GM21529 (cell line): ENCODE data around the gene FGF18.

Source experiments
- ATAC-seq: cut with Tn5 transposase; IDR thresholded peaks from one replicate; pipeline ENCODE4 v1.9.1; 2021; ENCODE audit not compliant: unreplicated experiment

The FGF18 gene

DNA sequence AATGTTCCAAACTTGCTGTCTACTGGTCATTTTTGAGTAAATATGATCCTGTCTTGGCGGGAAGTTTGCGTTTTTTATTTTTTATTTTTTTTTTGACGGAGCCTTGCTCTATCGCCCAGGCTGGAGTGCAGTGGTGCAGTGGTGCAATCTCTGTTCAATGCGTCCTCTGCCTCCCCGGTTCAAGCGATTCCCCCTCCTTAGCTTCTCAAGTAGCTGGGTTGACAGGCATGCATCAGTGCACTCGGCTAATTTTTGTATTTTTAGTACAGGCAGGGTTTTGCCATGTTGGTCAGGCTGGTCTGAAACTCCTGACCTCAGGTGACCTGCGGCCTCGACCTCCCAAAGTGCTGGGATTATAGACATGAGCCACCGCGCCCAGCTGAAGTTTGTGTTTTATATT lies 45.4 kb downstream of the FGF18 start:
- ATAC-seq, result no peak

GRCh38 chr5:171467107-171467506 lies 47.7 kb downstream of the FGF18 start:
- no peak for ATAC-seq

DNA sequence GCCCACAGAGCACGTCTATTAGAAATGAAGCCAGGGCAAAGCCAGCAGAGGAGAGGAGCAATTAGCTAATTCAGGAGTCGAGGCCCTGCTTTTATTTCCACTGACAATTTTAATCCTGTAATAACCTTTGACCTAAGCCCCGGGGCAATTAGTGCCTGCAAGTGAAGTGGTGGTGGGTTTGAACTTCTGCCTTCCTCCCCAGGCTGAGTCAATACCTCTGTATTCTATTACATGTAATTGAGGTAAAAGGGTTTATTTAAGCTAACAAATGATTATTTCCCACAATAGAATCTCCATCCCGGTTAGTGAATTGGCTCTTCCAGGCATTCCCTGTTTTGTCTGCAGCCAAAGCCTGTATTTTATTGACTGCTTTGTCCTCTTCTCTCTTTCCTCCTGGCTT lies 49.9 kb downstream of the FGF18 start:
- ATAC-seq, result no peak

- ATAC-seq, result no peak
Observed at GRCh38 chr5:171470420-171470819, 51.0 kb downstream of the FGF18 start.

GRCh38 chr5:171474230-171474813 lies 54.9 kb downstream of the FGF18 start:
- ATAC-seq, result no peak

- ATAC-seq, result no peak
Observed at GRCh38 chr5:171475596-171475995, 56.1 kb downstream of the FGF18 start.

DNA sequence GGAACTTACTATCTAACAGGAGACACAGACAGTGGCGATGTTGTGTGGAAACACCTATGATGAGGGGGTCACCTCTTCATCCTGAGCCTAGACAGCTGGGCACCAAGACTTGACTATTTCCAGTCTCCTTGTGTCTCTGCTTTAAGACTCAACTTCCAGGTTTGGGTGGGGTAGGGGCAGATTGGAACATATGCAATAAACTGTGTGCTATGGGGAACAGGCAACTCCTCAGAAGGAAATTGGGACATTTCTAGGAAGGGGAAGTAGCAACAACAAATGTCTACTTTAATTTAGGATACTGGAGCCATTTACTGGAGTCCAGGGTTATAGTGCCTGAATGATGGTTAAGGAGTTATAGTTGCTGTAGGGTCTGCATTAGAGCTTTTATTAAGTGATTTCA lies 57.3 kb downstream of the FGF18 start:
- no peak for ATAC-seq

DNA sequence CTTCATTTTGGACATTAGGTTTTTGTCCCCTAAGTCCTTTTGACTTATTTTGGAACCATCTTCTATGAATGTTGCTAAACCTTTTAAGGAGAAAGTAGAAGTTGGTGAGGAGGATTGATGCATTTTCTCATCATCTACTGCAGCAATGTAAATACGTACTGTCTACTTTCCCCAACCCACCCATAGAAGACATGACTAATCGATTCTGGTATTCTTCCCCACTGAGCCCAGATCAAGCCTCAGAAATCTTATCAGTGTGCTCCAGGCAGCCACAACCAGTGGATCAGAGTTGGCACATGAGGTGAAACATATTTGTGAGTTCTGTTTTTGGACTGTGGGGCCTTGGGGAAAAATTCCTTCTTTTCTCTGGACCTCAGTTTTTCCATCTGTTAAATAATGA lies 57.7 kb downstream of the FGF18 start:
- ATAC-seq, result no peak

DNA sequence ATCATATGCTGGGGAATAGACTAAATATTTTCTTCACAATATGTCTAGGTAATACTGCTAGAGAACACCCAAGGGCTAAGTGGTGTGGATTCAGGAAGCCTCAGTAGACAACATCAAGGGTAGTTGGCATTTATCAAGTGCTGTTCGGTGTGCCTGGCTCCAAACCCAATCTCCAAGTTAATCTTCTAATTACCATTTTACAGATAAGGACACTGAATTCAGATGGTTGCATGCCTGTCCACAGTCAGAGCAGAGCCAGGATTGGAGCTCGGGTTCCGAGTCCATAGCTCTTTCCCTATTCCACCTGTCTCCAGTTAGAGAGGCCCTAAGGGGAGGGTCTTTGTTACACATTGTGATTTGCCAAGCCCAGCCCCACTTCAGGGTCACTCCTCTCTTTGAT lies 58.2 kb downstream of the FGF18 start:
- ATAC-seq, result no peak

DNA sequence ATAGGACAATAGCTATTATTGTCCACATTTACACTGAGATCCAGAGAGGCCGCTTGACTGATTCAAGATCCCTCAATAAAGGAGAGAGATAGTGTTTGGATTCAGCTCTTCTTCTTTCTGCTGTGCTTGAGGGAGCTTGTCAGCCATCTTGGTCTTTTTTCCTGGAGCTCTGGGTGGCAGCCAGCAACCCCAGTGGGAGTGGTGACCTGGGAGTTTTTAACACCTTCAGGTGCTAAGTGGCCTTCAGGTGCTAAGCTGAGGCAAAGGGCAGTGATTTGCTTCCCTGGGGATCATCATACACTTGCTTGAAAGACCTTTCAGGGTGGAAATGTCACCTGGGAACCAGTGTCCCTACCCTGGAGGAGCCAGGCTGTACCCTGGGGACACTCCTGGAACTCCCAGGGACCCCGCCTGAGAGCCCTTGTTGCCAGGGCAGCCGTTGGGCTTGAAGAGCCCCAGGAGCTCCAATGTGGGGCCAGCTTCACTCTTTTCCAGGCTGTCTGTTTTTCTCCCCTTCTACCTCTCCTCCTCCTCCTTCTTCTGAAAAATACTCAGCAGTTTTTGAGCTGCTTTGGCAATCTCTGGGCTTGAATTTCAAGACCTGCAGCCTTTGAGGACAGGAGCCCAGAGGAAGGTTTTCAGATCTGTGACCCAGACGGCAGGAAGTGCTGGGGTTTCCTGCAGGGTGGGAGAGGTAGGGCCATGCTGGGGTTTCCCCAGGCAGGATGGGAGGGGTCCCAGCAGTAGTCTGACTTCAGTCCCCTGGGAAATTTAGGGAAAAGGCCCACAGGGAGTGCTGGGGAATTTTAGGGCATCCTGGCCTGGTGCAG lies 59.7 kb downstream of the FGF18 start:
- no peak for ATAC-seq

- ATAC-seq, result no peak
Observed at GRCh38 chr5:171479776-171480125, 60.3 kb downstream of the FGF18 start.

DNA sequence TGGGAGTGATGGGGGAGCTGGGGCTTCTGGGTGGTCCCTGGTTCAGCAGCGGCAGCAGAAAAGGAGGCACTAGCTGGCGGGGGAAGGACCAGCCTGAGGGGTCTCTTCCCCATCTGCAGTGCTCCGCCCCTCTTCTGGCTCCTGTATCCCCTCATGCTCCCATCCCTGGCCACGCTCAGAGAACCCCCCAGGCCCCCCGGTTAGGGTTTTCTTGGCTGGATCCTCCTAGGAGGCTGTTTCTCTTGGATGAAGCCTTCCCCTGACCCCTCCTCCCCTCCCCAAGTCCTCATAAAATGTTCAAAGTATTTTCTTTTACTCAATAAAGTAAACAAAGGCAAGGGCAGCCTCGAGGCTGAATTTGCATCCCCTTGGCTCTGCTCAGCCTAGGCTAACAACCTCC lies 60.8 kb downstream of the FGF18 start:
- ATAC-seq, result no peak

GRCh38 chr5:171481571-171482433 lies 62.4 kb downstream of the FGF18 start:
- ATAC-seq, result no peak

- no peak for ATAC-seq
Observed at GRCh38 chr5:171482434-171482730, 62.9 kb downstream of the FGF18 start.

DNA sequence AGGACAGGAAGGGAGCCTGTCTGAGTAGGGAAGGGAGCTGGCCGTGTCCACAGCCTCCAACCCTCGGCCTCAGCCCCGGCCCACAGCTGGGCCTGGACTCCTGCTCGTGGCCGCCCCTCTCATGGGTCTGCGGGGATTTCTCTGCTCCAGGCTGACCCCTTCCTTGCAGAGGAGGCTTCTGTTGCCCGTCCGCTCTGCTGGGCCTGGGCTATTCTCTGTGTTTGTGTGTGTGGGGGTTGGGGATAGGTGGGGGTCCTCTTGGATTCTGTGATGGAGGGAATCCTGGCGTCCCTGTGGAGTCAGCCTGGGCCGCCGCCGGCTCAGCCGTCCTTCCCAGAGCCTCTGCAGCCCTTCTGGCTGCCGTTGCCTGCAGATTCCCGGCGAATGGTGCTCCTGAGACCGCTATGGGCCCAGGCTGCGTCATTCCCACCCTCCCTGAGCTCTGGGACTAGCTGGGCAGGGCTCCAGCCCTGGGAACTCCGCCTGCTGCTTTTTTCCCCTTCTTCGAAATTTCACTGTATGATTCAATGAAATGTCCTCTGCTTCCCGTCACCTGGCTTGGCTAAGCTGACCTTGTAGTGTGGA lies 64.2 kb downstream of the FGF18 start:
- ATAC-seq, result no peak

DNA sequence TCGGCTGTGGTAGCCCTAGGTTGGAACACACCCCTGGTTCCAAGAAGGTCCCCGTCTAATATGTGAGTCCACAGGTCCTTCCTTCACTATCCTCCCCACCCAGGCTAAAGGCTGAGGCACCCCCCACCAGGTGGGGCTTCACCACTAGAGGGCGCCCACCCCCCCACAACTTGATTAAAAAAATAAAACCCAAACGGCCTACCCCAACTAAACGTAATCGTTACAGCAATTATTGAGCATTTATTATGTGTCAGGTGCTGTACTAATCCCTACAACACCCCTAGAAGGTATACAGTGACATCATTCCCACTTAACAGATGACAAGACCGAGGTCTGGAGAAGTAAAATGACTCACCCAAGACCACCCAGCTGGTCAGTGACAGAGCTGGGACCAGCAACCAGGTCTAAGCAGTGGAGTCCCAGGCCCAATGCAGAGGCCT lies 65.0 kb downstream of the FGF18 start:
- ATAC-seq, result no peak

GRCh38 chr5:171485668-171486067 lies 66.2 kb downstream of the FGF18 start:
- no peak for ATAC-seq

DNA sequence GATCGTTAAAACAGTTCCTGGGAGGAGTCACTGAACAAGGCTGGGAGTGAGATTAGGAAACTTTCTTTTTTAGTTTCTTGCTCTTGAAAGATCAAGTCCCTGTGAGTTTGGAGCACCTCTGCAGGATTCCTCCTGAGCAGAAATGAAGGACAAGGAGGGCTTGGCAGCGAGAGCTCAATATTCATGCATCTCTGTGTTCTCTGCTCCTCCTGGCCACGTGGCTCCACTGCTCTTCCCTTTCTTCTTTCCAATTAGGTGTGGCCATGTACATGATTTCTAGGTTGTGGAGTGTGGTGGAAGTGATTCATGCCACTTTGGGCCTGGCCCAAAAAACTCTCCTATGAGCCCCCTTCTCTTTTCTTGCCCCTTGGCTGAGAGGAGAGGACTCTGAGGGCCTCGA lies 67.2 kb downstream of the FGF18 start:
- ATAC-seq, result no peak

DNA sequence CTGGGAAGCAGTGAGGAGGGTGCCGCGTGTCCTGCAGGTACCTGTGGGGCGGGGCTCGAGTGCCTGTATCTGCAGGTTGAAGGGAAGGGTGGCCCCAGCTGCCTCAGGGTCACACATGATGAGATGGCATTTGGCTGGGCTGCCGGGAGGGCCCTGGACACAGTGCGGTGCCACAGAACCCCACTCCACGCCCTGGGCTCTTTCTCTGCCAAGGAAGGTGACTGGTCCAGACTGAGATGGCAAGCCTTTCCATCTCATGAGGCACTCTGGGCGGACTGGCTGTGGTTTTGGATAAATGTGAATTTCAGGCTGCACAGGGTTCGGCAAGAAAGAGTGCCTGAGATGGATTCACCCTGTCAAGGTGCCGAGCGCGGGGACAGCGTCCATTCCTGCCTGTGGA lies 69.4 kb downstream of the FGF18 start:
- no peak for ATAC-seq

DNA sequence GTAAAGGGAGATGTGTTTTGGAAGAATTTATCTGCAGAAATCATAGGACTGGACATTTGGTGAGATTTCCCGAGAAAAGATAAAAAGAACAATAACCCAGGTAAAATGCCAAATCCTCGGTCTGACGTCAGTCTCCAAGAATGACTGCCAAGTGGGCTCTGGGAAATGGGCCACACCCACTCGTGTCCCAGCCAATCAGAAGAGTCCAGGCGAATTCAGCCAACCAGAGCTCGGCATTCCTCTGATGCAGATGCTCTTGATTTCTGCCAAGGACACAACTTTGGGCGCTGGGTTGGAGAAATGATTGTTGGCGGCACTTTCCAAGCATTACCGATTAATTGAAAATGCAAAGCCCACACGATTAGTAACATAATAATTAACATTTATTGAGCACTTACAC lies 73.3 kb downstream of the FGF18 start:
- no peak for ATAC-seq

DNA sequence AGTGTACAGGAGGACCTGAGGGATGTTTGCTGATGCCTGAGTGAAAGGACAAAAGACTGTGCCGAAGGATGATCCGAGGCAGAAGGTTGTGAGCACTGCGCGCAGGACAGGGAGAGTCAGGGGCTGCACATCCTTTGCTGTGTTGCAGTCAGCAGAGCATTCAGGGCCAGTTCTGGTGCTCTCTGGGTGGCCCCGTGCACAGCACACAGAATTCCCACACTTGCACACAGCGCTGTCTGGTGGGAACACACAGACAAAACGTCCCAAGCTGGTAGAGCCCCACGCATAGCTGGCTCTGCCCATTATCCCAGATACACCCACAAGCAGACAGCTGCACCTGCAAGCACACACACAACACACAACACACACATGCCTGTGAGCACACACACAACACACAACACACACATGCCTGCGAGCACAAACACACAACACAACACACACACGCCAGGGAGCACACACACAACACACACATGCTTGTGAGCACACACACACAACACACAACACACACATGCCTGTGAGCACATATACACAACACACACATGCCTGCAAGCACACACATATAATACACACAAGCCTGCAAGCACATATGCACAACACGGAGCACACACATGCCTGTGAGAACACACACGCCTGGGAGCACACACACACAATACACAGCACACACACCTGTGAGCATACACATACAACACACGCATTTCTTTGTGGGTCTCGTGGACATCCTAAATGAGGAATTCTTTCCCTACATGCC lies 74.4 kb downstream of the FGF18 start:
- ATAC-seq, result no peak
